IMR-90 (cell line): ENCODE results near the gene ACVR1B. TPM values are rescaled to one million over a fixed set of nuclear protein-coding genes. Genes with fewer than 3 reads are reported as not detected.

Source experiments
- ATAC-seq: fragments of 200-7000 bp; cut with Tn5 transposase; 2 replicates; pipeline ENCODE4 v1.9.1; 2020; ENCODE audit warnings: low read depth, mild to moderate bottlenecking, moderate library complexity
- BruUV-seq: library from RNA; stranded (reverse); fragments of 400-500 nt; replicated peaks from 2 replicates; lab custom pipeline; 2021; lab: Mats Ljungman, UMichigan
- CTCF ChIA-PET: fragments of 300-600 bp; formaldehyde crosslinking; extraction: SDS; loops from one replicate; lab custom pipeline; 2021; ENCODE audit warnings: antibody characterized with exemption; lab: Yijun Ruan, JAX
- POLR2A ChIA-PET: fragments of 300-600 bp; sonication (Branson Sonifier 250); formaldehyde crosslinking; loops from one replicate; lab custom pipeline; 2022; ENCODE audit warnings: antibody characterized with exemption; ENCODE audit not compliant: unreplicated experiment; lab: Charles Lee
- DNase-seq: peaks from one replicate; pipeline ENCODE4 v3.0.0; 2013
- H2AFZ ChIP-seq: replicated peaks from 2 replicates; pipeline ENCODE3; 2013; ENCODE audit warnings: low read length, mild to moderate bottlenecking; ENCODE audit not compliant: poor library complexity
- H2AK5ac ChIP-seq: 2 replicates; pipeline ENCODE4 v1.6.1; 2013; ENCODE audit warnings: low read depth, low read length, inconsistent platforms
- H2AK9ac ChIP-seq: replicated peaks from 2 replicates; pipeline ENCODE3; 2013; ENCODE audit warnings: mild to moderate bottlenecking, low read depth, low read length, moderate library complexity; ENCODE audit not compliant: poor library complexity
- H2BK120ac ChIP-seq: 2 replicates; pipeline ENCODE4 v1.6.1; 2013; ENCODE audit warnings: low read depth, low read length, inconsistent platforms
- H2BK15ac ChIP-seq: 3 replicates; pipeline ENCODE4 v1.6.1; 2013; ENCODE audit warnings: low read depth, low read length, inconsistent platforms
- H2BK20ac ChIP-seq: 2 replicates; pipeline ENCODE4 v1.6.1; 2013; ENCODE audit warnings: low read depth, mild to moderate bottlenecking, inconsistent platforms, low read length, moderate library complexity
- H2BK5ac ChIP-seq: 2 replicates; pipeline ENCODE4 v1.6.1; 2013; ENCODE audit warnings: mild to moderate bottlenecking, low read depth, low read length, inconsistent platforms; ENCODE audit not compliant: poor library complexity, severe bottlenecking
- H3K14ac ChIP-seq: replicated peaks from 2 replicates; pipeline ENCODE4 v1.6.1; 2013; ENCODE audit warnings: low read depth, low read length, inconsistent platforms
- H3K18ac ChIP-seq: 2 replicates; pipeline ENCODE4 v1.6.1; 2013; ENCODE audit warnings: low read depth, low read length, control low read depth
- H3K23ac ChIP-seq: 2 replicates; pipeline ENCODE4 v1.6.1; 2013; ENCODE audit warnings: low read depth, low read length, inconsistent platforms
- H3K27ac ChIP-seq: 2 replicates; pipeline ENCODE4 v1.5.1; 2013; ENCODE audit warnings: mild to moderate bottlenecking, control low read depth, low read length; ENCODE audit not compliant: insufficient read depth
- H3K27me3 ChIP-seq: 2 replicates; pipeline ENCODE4 v1.6.1; 2013; ENCODE audit warnings: low read length; ENCODE audit not compliant: control insufficient read depth, insufficient read depth
- H3K36me3 ChIP-seq: 2 replicates; pipeline ENCODE4 v1.6.1; 2013; ENCODE audit warnings: low read length, mixed read lengths; ENCODE audit not compliant: control insufficient read depth, insufficient read depth
- H3K4ac ChIP-seq: 2 replicates; pipeline ENCODE4 v1.6.1; 2013; ENCODE audit warnings: low read depth, low read length, inconsistent platforms
- H3K4me1 ChIP-seq: 2 replicates; pipeline ENCODE4 v1.6.1; 2013; ENCODE audit warnings: low read length, mixed read lengths; ENCODE audit not compliant: control insufficient read depth, insufficient read depth
- H3K4me2 ChIP-seq: 2 replicates; pipeline ENCODE4 v1.6.1; 2013; ENCODE audit warnings: low read depth, mild to moderate bottlenecking, control low read depth, low read length, moderate library complexity
- H3K4me3 ChIP-seq: 2 replicates; pipeline ENCODE4 v1.5.1; 2013; ENCODE audit warnings: low read depth, mild to moderate bottlenecking, control low read depth, low read length, moderate library complexity; ENCODE audit not compliant: insufficient read depth
- H3K56ac ChIP-seq: 2 replicates; pipeline ENCODE4 v1.6.1; 2013; ENCODE audit warnings: low read length, inconsistent platforms; ENCODE audit not compliant: insufficient read depth; ENCODE audit errors: extremely low read depth
- H3K79me1 ChIP-seq, 2 experiments: 2 replicates each; pipeline ENCODE4 v1.6.1; 2013; ENCODE audit warnings: low read length in 2 of 2, inconsistent platforms in 1 of 2, low read depth in 1 of 2
- H3K9ac ChIP-seq: 2 replicates; pipeline ENCODE4 v1.6.1; 2013; ENCODE audit warnings: low read depth, low read length, control low read depth
- H3K9me1 ChIP-seq: 2 replicates; pipeline ENCODE4 v1.6.1; 2013; ENCODE audit warnings: low read length, inconsistent platforms; ENCODE audit not compliant: insufficient read depth
- H3K9me3 ChIP-seq: 2 replicates; pipeline ENCODE4 v1.6.1; 2013; ENCODE audit warnings: low read length; ENCODE audit not compliant: control insufficient read depth, insufficient read depth
- H4K20me1 ChIP-seq: 2 replicates; pipeline ENCODE4 v1.6.1; 2013; ENCODE audit warnings: low read length, inconsistent platforms; ENCODE audit not compliant: insufficient read depth
- H4K5ac ChIP-seq: 2 replicates; pipeline ENCODE4 v1.6.1; 2013; ENCODE audit warnings: mild to moderate bottlenecking, low read depth, low read length, control low read depth
- H4K8ac ChIP-seq, 2 experiments: 2 replicates each; pipeline ENCODE4 v1.6.1; 2013; ENCODE audit warnings: low read depth in 2 of 2, low read length in 2 of 2, control low read depth in 1 of 2, inconsistent platforms in 1 of 2
- H4K91ac ChIP-seq: 2 replicates; pipeline ENCODE4 v1.6.1; 2013; ENCODE audit warnings: low read depth, low read length, inconsistent platforms; ENCODE audit not compliant: insufficient read depth
- BHLHE40 ChIP-seq: fragments of 150-350 bp; IDR thresholded peaks from 2 replicates; pipeline ENCODE4 v1.6.1; 2016; ENCODE audit warnings: mild to moderate bottlenecking, low read depth, low read length
- CEBPB ChIP-seq: IDR thresholded peaks from 2 replicates; pipeline ENCODE4 v1.6.1; 2012; ENCODE audit warnings: low read depth, low read length, improper control_type of control experiment
- CHD1 ChIP-seq: IDR thresholded peaks from 2 replicates; pipeline ENCODE4 v1.6.1; 2012; ENCODE audit warnings: low read depth, low read length, improper control_type of control experiment
- MAFK ChIP-seq: IDR thresholded peaks from 2 replicates; pipeline ENCODE4 v1.6.1; 2012; ENCODE audit warnings: low read depth, low read length, improper control_type of control experiment
- MAZ ChIP-seq: IDR thresholded peaks from 2 replicates; pipeline ENCODE4 v1.6.1; 2012; ENCODE audit warnings: low read depth, mild to moderate bottlenecking, low read length, improper control_type of control experiment, moderate library complexity, borderline replicate concordance
- MXI1 ChIP-seq: IDR thresholded peaks from 2 replicates; pipeline ENCODE4 v1.6.1; 2012; ENCODE audit warnings: low read depth, mild to moderate bottlenecking, low read length, moderate library complexity, borderline replicate concordance
- NFE2L2 ChIP-seq: fragments of 150-350 bp; IDR thresholded peaks from 2 replicates; pipeline ENCODE4 v1.6.1; 2016; ENCODE audit warnings: low read depth, mild to moderate bottlenecking, low read length
- RAD21 ChIP-seq: IDR thresholded peaks from 2 replicates; pipeline ENCODE4 v1.6.1; 2012; ENCODE audit warnings: low read length, improper control_type of control experiment
- RCOR1 ChIP-seq: IDR thresholded peaks from 2 replicates; pipeline ENCODE4 v1.6.1; 2012; ENCODE audit warnings: mild to moderate bottlenecking, low read length, improper control_type of control experiment; ENCODE audit not compliant: insufficient replicate concordance
- RFX5 ChIP-seq: IDR thresholded peaks from 2 replicates; pipeline ENCODE4 v1.8.0; 2012; ENCODE audit warnings: low read depth, mild to moderate bottlenecking, low read length, moderate library complexity
- SMC3 ChIP-seq: fragments of 150-350 bp; IDR thresholded peaks from 2 replicates; pipeline ENCODE4 v1.6.1; 2016; ENCODE audit warnings: low read depth, mild to moderate bottlenecking, antibody characterized with exemption, low read length, moderate library complexity
- WGBS, 2 experiments: methylation state at CpG; one replicate each; pipeline versions ENCODE4 v1.1.5 to v1.1.7; 2013; ENCODE audit warnings: missing lambda C conversion rate in 2 of 2; ENCODE audit not compliant: insufficient read length in 1 of 2; ENCODE audit errors: extremely low coverage in 2 of 2; 5-methylcytosine and 5-hydroxymethylcytosine counted together
- dilution Hi-C: fragments of 300-500 bp; cut with HindIII; formaldehyde crosslinking; loops from one replicate; pipeline ENCODE4 v1.14.3; 2018; ENCODE audit warnings: low sequenced_read_pairs; ENCODE audit not compliant: unreplicated experiment
- in situ Hi-C: fragments of 300-500 bp; cut with MboI; formaldehyde crosslinking; loops from 3 replicates; pipeline ENCODE4 v1.14.3; 2019; ENCODE audit warnings: low sequenced_read_pairs, inconsistent platforms, mixed read lengths
- intact Hi-C: fragments of 100-400 bp; cut with micrococcal nuclease; formaldehyde crosslinking; loops from 2 replicates; pipeline ENCODE4 v1.10.0; 2022
- polyA plus RNA-seq, 3 experiments: library from polyadenylated mRNA; depleted of rRNA; stranded (reverse); fragments of >200 nt; gene quantifications; 2 replicates each; pipeline ENCODE4 v1.2.3, GENCODE V29; 2012; ENCODE audit warnings: low replicate concordance in 1 of 3
- total RNA-seq: library from RNA; depleted of rRNA; stranded (reverse); fragments of >200 nt; gene quantifications from 2 replicates; pipeline ENCODE4 v1.2.3, GENCODE V29; 2012

Gene ACVR1B
- total and polyA plus RNA-seq, 2 of the 4 experiments (the other 2 are of a cell fraction), result 5.7 to 13.6 TPM

GRCh38 chr12:52024845-52025230 is 73.3 kb downstream of the ACVR1B start:
- Histone ChIP-seq H2BK15ac (no peak overlapping the region), H2AK9ac (peak overlapping the region; percentile 88), H3K23ac (no peak overlapping the region), H3K56ac (no peak overlapping the region), H3K27me3 (no peaks in the 10 kb centered on the region), H2AFZ (peak overlapping the region; percentile 61), H2BK5ac (no peak overlapping the region), H4K5ac (no peak overlapping the region), H3K18ac (no peak overlapping the region), H3K9me1 (no peaks in the 10 kb centered on the region), H3K4ac (no peak overlapping the region), H3K9ac (no peak overlapping the region), H3K9me3 (no peaks in the 10 kb centered on the region), H2AK5ac (peak overlapping the region; percentile 23), H3K4me3 (no peak overlapping the region), H3K27ac (no peak overlapping the region), H3K4me1 (peaks cover 6% of the 10 kb centered on the region; the same call in 1 of the 2 replicates), H2BK20ac (no peak overlapping the region), H4K91ac (no peak overlapping the region), H4K20me1 (no peaks in the 10 kb centered on the region; the same call in 1 of the 2 replicates), H3K79me1 (peaks cover 0 to 3% of the 10 kb centered on the region in 2 experiments; a peak in 1 of 4 replicates), H2BK120ac (no peak overlapping the region), H3K36me3 (no peaks in the 10 kb centered on the region), H4K8ac (no peak overlapping the region), H3K4me2 (no peak overlapping the region), H3K14ac (no peak overlapping the region)
- no CpG with 5 or more reads among the region's 15 CpGs for WGBS, 2 experiments
- POLR2A ChIA-PET, result interaction anchor here (0.6 kb wide), 1 partner anchor 18 kb away, joined by 3 read pairs; no protein-coding TSS in a partner anchor
- dilution Hi-C loops (no loop called here), intact Hi-C loops (loop anchor here (1.0 to 5.0 kb wide), 4 partner anchors 32 to 133 kb away; no protein-coding TSS in a partner anchor), in situ Hi-C loops (loop anchor here (5.0 kb wide), 2 partner anchors 57 to 97 kb away; no protein-coding TSS in a partner anchor)
- no peak for DNase-seq
- ATAC-seq, result no peak
- TF ChIP-seq CEBPB (no peak), MAZ (no peak), CHD1 (no peak), SMC3 (no peak), BHLHE40 (no peak), RFX5 (no peak), NFE2L2 (no peak), MXI1 (no peak), RCOR1 (no peak), MAFK (no peak), RAD21 (no peak)
- BruUV-seq, result no TSS peak
- CTCF ChIA-PET, result interaction anchor here (0.6 to 8.6 kb wide), 31 partner anchors 12 to 1354 kb away, joined by 3 to 128 read pairs (median 4); partner anchors contain the start of genes ATG101, KRT80, SMIM41 and TAMALIN
